HG03103 (cell line): ENCODE results near the gene USP12.
"Not testable (repeated sequence)": the region's sequence is repeated elsewhere in the genome, so short reads cannot be mapped to it uniquely, and the experiment has no call there.

ENCODE experiments used
- ATAC-seq: cut with Tn5 transposase; IDR thresholded peaks from one replicate; pipeline ENCODE4 v1.9.1; 2021; ENCODE audit warnings: low read depth; ENCODE audit not compliant: unreplicated experiment

Gene USP12

GRCh38 chr13:27158335-27158734 lies 13.3 kb downstream of the USP12 start:
- ATAC-seq, result no peak

GRCh38 chr13:27151798-27152599 lies 19.6 kb downstream of the USP12 start:
- no peak for ATAC-seq

- ATAC-seq, result no peak
These were observed 21.9 kb downstream of the USP12 start for GRCh38 chr13:27149702-27150101.

GRCh38 chr13:27148900-27149299 lies 22.7 kb downstream of the USP12 start:
- ATAC-seq, result no peak

GRCh38 chr13:27147530-27148170 lies 24.0 kb downstream of the USP12 start:
- peak; percentile 54 for ATAC-seq

GRCh38 chr13:27141746-27142145 lies 29.9 kb downstream of the USP12 start:
- ATAC-seq, result no peak

GRCh38 chr13:27141159-27141558 lies 30.5 kb downstream of the USP12 start:
- ATAC-seq, result not testable (repeated sequence)

- ATAC-seq, result no peak
These were observed 31.6 kb downstream of the USP12 start for GRCh38 chr13:27140060-27140459.

- no peak for ATAC-seq
These were observed 32.0 kb downstream of the USP12 start for GRCh38 chr13:27139565-27139964.

- ATAC-seq, result no peak
These were observed 33.0 kb downstream of the USP12 start for GRCh38 chr13:27138457-27139093.

- no peak for ATAC-seq
These were observed 33.9 kb downstream of the USP12 start for GRCh38 chr13:27137759-27138158.

- ATAC-seq, result no peak
These were observed 36.6 kb downstream of the USP12 start for GRCh38 chr13:27135023-27135422.

GRCh38 chr13:27133889-27134288 lies 37.7 kb downstream of the USP12 start:
- no peak for ATAC-seq

- ATAC-seq, result peak; percentile 31
These were observed 39.1 kb downstream of the USP12 start for GRCh38 chr13:27132538-27132937.

- no peak for ATAC-seq
These were observed 39.7 kb downstream of the USP12 start for GRCh38 chr13:27131906-27132305.

GRCh38 chr13:27130979-27131623 lies 40.5 kb downstream of the USP12 start:
- peak; percentile 73 for ATAC-seq

GRCh38 chr13:27130223-27130978 lies 41.2 kb downstream of the USP12 start:
- no peak for ATAC-seq

- ATAC-seq, result no peak
These were observed 42.6 kb downstream of the USP12 start for GRCh38 chr13:27128825-27129627.

GRCh38 chr13:27126859-27127258 lies 44.8 kb downstream of the USP12 start:
- ATAC-seq, result no peak
